ENCODE data around the gene MIPOL1. TPM values are rescaled to one million over a fixed set of nuclear protein-coding genes. Genes with fewer than 3 reads are reported as not detected.

Gene MIPOL1
- total RNA-seq, 1 donor, result 0.63 TPM

DNA sequence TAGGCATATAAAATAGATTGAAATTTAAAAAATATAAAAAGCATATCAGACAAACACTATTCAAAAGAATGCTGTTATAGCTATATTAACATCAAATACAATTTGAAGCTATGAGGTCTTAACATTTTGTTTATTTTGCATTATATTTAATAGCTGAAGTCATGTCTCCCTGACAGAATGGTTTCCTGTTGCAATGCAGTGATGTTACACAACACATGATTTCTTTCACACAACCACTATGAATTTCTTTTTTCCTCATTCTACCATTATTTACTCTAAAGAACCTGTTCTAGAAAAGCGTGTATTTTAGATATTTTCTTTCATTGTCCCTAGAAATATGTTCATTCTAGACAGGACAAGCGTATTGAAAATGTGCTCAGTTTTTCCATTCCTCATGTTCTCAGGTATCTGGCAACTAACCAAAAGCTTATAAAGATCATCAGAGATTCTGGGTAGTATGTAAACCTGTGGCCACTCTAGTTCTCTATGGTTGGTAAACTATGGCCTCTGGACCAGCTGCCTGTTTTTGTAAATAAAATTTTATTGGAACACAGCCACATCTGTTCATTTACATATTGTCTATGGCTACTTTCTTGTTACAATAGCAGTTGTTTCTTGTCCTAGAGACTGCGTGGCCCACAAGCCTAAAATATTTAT is 213.5 kb downstream of the MIPOL1 start:
- Histone ChIP-seq H3K27me3 (ENCODE audit: insufficient read depth, low read length) (no peaks in the 10 kb centered on the region), H3K4me1 (ENCODE audit: insufficient read depth, low read length) (no peaks in the 10 kb centered on the region), H3K4me3 (ENCODE audit: low read length) (no peak overlapping the region), H3K9me3 (ENCODE audit: low read depth, low read length) (no peaks in the 10 kb centered on the region)

DNA sequence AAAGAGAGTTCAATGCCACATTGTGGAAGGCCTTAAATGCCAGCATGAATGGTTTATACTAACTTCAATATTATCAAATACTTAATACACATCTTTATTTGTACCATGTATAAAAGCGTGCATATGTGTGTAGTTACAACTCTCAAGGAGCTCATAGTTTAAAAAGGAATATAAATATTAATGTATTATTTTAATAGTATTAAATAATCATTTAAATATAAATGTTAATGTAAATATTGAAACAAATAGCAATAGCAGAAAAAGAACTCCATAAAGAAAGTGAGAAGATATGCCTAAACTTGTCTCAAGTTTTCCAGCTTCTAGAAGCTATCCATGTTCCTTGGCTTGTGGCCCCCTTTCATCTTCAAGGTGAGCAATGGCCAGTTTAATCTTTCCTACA is 215.3 kb downstream of the MIPOL1 start:
- H3K27me3 ChIP-seq (ENCODE audit: insufficient read depth, low read length), result no peaks in the 10 kb centered on the region
- H3K4me1 ChIP-seq (ENCODE audit: insufficient read depth, low read length), result no peaks in the 10 kb centered on the region
- H3K4me3 ChIP-seq (ENCODE audit: low read length), result no peak overlapping the region
- no peaks in the 10 kb centered on the region for H3K9me3 ChIP-seq (ENCODE audit: low read depth, low read length)

DNA sequence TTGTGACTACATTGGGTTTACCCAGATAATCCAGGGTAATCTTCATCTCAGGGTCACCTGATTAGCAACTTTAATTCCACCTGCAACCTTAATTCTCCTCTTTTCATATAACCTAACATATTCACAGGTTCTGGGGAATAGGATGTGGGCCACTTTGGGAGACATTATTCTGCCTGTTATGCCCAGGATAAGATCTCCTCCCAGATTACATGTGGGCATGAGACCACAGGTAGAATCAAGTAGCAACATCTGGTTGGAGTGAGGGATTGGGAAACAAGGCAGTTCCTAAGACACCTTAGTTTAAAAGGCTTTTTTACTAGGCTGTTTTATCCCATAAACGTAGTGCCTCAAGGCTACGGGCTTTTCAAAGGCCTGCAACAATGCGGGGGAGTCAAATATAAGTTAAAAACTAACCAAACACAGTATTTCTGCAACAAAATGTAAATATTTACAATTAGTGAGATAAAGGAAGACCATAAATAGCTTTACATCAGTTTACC is 215.8 kb downstream of the MIPOL1 start:
- no peaks in the 10 kb centered on the region for H3K27me3 ChIP-seq (ENCODE audit: insufficient read depth, low read length)
- H3K9me3 ChIP-seq (ENCODE audit: low read depth, low read length), result no peaks in the 10 kb centered on the region
- no peak overlapping the region for H3K4me3 ChIP-seq (ENCODE audit: low read length)
- no peaks in the 10 kb centered on the region for H3K4me1 ChIP-seq (ENCODE audit: insufficient read depth, low read length)

DNA sequence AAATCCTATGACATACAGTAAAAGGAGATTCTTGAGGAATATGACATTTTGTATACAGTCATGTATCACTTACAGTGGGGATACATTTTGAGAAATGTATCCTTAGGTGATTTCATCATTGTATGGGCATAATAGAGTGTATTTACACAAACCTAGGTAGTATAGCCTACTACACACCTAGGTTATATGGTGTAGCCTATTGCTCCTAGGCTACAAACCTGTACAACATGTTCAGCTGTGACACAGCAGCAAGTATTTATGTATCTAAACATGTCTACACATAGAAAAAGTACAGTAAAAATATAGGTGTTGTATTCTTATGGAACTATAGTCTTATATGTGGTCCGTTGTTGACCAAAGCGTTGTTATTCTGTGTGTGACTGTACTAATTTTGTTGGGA is 218.5 kb downstream of the MIPOL1 start:
- no peak overlapping the region for H3K4me3 ChIP-seq (ENCODE audit: low read length)
- H3K27me3 ChIP-seq (ENCODE audit: insufficient read depth, low read length), result no peaks in the 10 kb centered on the region
- H3K9me3 ChIP-seq (ENCODE audit: low read depth, low read length), result no peaks in the 10 kb centered on the region
- H3K4me1 ChIP-seq (ENCODE audit: insufficient read depth, low read length), result no peaks in the 10 kb centered on the region

DNA sequence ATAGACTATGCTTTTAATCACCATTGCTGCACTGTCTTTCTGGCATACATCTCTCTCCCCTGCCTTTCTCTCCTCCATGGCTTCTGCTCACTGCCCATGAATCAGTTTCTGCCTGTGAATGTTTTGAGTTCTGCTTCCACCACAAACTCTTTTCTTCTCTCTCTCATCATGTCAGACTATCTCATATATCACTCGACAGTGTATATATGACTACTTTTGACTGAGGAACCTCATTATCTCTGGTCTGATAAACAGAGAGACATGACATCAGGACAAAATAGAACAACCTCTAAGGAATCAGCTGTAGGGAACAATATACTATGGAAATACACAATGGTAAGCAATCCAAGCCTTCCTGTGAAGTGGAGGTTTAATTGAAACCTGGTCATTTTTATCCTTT is 219.4 kb downstream of the MIPOL1 start:
- no peaks in the 10 kb centered on the region for H3K4me1 ChIP-seq (ENCODE audit: insufficient read depth, low read length)
- no peaks in the 10 kb centered on the region for H3K9me3 ChIP-seq (ENCODE audit: low read depth, low read length)

DNA sequence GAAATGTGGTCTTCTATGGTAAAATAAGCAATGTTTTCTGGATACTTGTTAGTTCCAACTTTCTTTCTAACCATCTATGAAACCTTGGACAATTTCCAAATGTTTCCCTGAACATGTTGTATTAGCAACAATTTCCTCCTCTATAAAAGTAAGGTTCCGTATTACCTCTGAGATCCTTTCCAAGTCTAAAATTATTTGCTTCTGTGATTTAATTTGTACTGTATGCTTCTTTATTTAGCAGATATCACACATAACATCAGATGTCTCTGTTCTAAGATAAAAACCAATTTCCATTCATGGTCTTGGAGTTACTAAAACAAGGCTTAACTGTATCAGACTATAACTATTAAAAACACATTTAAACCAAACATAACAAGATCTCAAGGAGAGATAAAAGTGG is 220.1 kb downstream of the MIPOL1 start:
- Histone ChIP-seq H3K4me1 (ENCODE audit: insufficient read depth, low read length) (no peaks in the 10 kb centered on the region), H3K9me3 (ENCODE audit: low read depth, low read length) (no peaks in the 10 kb centered on the region), H3K4me3 (ENCODE audit: low read length) (no peak overlapping the region), H3K27me3 (ENCODE audit: insufficient read depth, low read length) (no peaks in the 10 kb centered on the region)

More for the DNA sequence above, 219.4 kb downstream of the MIPOL1 start:
- no peaks in the 10 kb centered on the region for H3K27me3 ChIP-seq (ENCODE audit: insufficient read depth, low read length)
- H3K4me3 ChIP-seq (ENCODE audit: low read length), result no peak overlapping the region

DNA sequence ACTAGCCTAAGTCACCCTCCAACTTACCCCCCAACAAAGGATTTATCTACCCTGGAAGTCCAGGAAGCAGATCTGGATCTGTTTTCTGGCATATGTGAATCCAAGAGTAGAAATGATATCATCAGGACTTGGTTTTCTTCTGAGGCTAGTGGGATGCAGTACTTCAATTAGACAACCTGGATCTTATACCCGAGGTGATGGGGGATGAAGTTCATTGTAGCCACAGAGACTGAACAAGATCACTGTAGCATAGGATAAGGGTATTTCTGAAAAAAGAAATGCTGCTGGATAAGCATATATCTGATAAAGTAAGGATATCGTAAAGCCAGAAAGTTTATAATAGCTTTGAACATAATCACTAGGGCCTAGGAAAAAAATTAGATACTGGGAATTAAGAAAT is 222.9 kb downstream of the MIPOL1 start:
- H3K4me1 ChIP-seq (ENCODE audit: insufficient read depth, low read length), result no peaks in the 10 kb centered on the region
- H3K4me3 ChIP-seq (ENCODE audit: low read length), result no peak overlapping the region
- no peaks in the 10 kb centered on the region for H3K27me3 ChIP-seq (ENCODE audit: insufficient read depth, low read length)
- no peaks in the 10 kb centered on the region for H3K9me3 ChIP-seq (ENCODE audit: low read depth, low read length)

DNA sequence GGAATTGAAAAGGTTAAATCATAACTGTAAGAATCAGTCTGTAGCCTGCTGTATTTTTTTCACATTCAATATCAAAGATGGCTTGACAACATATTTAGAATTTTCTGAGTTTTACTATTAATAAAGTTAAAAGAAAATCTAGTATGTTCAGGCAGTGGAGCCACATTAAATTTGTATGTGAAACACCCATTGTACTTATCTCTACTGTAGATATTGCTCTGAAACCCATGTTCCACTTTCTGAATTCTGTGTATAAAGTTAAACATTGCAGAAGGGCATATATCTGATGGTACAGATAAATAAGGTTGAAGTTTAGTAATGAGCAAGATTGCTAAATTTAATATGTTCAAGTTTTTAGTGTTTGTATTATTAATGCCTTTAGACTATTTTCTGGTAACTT is 224.6 kb downstream of the MIPOL1 start:
- Histone ChIP-seq H3K4me3 (ENCODE audit: low read length) (no peak overlapping the region), H3K9me3 (ENCODE audit: low read depth, low read length) (no peaks in the 10 kb centered on the region), H3K27me3 (ENCODE audit: insufficient read depth, low read length) (no peaks in the 10 kb centered on the region), H3K4me1 (ENCODE audit: insufficient read depth, low read length) (no peaks in the 10 kb centered on the region)

DNA sequence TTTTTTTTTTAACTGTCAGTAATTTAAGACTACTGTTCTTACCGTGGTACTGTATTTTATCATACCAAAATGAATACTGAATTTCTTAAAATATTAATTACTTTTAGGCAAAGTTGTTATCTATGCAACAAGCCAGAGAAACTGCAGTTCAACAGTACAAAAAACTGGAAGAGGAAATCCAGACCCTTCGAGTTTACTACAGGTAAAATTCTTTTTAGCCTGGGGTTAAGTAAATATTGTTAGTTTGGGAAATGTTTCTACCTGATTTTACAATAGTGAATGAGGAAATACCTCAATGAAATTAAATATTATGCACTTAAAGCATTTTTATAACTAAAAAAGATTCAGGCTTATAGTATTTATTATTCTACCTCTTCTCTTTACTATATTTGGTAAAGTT is 225.0 kb downstream of the MIPOL1 start:
- no peaks in the 10 kb centered on the region for H3K9me3 ChIP-seq (ENCODE audit: low read depth, low read length)
- H3K4me1 ChIP-seq (ENCODE audit: insufficient read depth, low read length), result no peaks in the 10 kb centered on the region
- no peak overlapping the region for H3K4me3 ChIP-seq (ENCODE audit: low read length)
- no peaks in the 10 kb centered on the region for H3K27me3 ChIP-seq (ENCODE audit: insufficient read depth, low read length)

DNA sequence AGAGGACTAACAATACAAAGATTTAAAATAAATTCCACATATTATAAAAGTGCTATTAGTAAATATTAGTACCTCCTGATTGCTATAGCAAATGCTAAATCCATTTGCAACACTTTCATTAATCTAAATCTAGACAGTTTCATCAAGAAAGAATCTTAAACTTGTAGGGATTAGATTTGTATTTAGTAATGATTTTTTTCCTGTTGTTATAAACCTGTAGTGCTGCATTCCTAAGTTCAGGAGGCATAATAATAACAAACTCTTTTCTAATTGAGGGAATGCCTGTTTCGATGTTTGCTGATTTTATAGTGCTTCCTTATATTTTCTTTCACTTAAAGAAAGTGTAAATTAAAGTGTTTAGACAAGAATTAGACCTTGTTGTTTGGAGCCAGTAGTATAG is 231.2 kb downstream of the MIPOL1 start:
- no peak overlapping the region for H3K4me3 ChIP-seq (ENCODE audit: low read length)
- no peaks in the 10 kb centered on the region for H3K4me1 ChIP-seq (ENCODE audit: insufficient read depth, low read length)
- H3K9me3 ChIP-seq (ENCODE audit: low read depth, low read length), result no peaks in the 10 kb centered on the region
- H3K27me3 ChIP-seq (ENCODE audit: insufficient read depth, low read length), result no peaks in the 10 kb centered on the region

DNA sequence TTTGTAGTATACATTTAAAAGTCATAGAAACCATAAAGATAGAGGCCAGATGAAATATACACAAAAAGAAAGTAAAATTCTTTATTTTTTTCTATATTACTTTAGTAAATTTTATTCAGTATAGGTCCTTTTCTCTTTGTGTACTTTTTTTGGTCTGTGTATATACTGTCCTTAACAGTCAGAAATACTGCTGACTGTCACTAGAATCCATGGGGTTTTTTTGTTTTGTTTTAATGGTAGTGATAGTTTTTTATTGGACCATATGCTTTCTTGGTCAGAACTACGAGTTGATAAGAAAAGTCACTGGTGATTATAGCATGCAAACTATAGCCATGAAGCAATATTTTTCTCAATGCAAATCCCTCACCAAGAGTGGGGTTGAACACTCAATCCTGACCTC is 231.9 kb downstream of the MIPOL1 start:
- no peaks in the 10 kb centered on the region for H3K9me3 ChIP-seq (ENCODE audit: low read depth, low read length)
- no peak overlapping the region for H3K4me3 ChIP-seq (ENCODE audit: low read length)
- H3K4me1 ChIP-seq (ENCODE audit: insufficient read depth, low read length), result no peaks in the 10 kb centered on the region
- no peaks in the 10 kb centered on the region for H3K27me3 ChIP-seq (ENCODE audit: insufficient read depth, low read length)

DNA sequence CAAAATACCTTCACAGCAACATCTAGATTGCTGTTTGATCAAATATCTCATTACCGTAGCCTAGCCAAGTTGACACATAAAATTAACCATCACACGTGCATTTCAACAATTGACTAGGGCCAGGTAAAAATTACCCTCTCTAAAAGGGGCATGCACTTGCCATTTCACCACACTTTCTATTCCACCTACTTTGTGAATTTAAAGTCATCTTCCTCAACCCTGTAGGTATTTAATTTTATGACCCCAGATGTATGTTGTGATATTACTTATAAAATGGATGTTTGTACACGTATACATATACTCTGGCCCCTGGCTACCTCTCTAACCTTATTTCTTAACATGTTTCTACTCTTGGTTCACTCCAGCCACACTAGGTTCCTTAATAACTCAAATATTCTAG is 237.1 kb downstream of the MIPOL1 start:
- Histone ChIP-seq H3K27me3 (ENCODE audit: insufficient read depth, low read length) (no peaks in the 10 kb centered on the region), H3K9me3 (ENCODE audit: low read depth, low read length) (no peaks in the 10 kb centered on the region)

DNA sequence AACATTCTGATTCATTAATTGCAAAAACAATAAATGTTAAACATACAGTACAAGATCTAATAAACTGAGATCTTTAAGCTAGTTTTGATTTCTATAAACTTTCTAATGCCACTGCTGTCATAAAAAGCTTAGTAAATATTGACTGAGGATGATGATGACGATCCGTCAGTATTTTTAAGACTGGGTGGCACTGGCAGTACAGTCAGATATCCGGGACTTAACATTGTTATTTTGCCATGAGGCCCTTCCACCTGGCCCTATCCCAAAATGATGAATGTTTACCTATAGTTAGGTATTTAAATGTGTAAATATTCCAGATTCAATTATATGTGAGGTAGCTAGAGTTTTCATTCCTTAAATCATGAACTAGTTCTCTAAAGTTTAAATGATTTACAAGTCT is 238.8 kb downstream of the MIPOL1 start:
- H3K27me3 ChIP-seq (ENCODE audit: insufficient read depth, low read length), result no peaks in the 10 kb centered on the region
- H3K4me1 ChIP-seq (ENCODE audit: insufficient read depth, low read length), result no peaks in the 10 kb centered on the region
- H3K9me3 ChIP-seq (ENCODE audit: low read depth, low read length), result no peaks in the 10 kb centered on the region
- H3K4me3 ChIP-seq (ENCODE audit: low read length), result no peak overlapping the region

More for the DNA sequence above, 237.1 kb downstream of the MIPOL1 start:
- Histone ChIP-seq H3K4me1 (ENCODE audit: insufficient read depth, low read length) (no peaks in the 10 kb centered on the region), H3K4me3 (ENCODE audit: low read length) (no peak overlapping the region)

DNA sequence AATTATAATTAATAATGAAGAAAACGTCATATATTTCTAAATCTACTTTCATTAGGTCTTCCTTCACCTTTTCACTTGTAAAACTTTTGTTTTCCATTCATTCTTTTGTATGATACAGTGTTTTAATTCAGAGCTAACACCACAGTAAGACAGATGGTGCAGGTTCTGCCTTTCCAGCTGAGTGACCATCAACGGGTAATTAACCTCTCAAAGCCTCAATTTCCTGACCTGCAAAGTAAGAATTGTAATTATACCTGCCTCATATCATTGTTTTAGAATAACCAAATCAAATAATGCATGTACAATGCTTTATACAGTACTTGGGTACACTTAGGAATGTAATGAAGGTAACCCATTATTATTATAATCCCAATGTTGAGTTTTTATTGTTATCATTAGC is 239.8 kb downstream of the MIPOL1 start:
- no peak overlapping the region for H3K4me3 ChIP-seq (ENCODE audit: low read length)
- H3K4me1 ChIP-seq (ENCODE audit: insufficient read depth, low read length), result no peaks in the 10 kb centered on the region
- no peaks in the 10 kb centered on the region for H3K9me3 ChIP-seq (ENCODE audit: low read depth, low read length)
- no peaks in the 10 kb centered on the region for H3K27me3 ChIP-seq (ENCODE audit: insufficient read depth, low read length)

DNA sequence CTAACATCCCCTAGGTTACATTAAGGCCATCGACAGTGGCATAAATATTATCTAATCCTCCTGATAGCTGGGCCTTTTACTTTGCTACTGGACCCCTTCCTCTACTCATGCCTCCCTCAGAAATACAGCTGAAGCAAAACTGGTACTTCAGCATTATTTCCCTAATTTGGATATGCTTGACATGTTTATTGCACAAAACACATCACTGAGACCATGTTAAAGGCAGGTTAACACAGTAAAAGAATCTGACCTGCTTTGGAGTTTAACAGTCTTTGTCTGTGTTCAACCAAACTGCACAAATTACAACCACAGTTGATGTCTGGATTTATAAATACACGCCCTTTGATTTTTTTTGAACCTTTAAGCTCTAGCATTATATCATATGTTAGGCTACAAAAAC is 240.7 kb downstream of the MIPOL1 start:
- Histone ChIP-seq H3K9me3 (ENCODE audit: low read depth, low read length) (no peaks in the 10 kb centered on the region), H3K4me1 (ENCODE audit: insufficient read depth, low read length) (no peaks in the 10 kb centered on the region), H3K4me3 (ENCODE audit: low read length) (no peak overlapping the region), H3K27me3 (ENCODE audit: insufficient read depth, low read length) (no peaks in the 10 kb centered on the region)

DNA sequence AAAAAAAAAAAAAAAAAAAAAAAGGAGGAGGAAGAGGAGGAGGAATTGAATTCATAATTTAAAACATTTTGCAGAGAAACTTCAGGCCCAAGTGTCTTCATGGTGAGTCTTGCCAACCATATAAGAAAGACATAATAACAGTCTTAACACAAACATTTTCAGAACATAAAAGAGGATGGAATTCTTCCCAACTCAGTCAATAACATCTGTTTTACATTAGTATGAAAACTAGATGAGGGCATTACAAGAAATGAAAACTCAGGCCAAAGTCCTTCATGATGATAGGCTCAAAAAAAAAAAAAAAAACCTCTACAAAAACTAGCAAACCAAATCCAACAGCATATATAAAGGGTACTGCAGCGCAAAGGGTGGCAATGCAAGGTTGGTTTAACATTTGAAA is 245.7 kb downstream of the MIPOL1 start:
- H3K27me3 ChIP-seq (ENCODE audit: insufficient read depth, low read length), result no peaks in the 10 kb centered on the region
- H3K4me3 ChIP-seq (ENCODE audit: low read length), result no peak overlapping the region
- H3K4me1 ChIP-seq (ENCODE audit: insufficient read depth, low read length), result no peaks in the 10 kb centered on the region
- H3K9me3 ChIP-seq (ENCODE audit: low read depth, low read length), result no peaks in the 10 kb centered on the region
